ELR (cell line): ENCODE measurements around the gene UBE2QL1.

Experiments
- DNase-seq: peaks from one replicate; pipeline ENCODE4 v3.0.0-alpha.2; 2015; ENCODE audit warnings: low read depth

Gene UBE2QL1

DNA sequence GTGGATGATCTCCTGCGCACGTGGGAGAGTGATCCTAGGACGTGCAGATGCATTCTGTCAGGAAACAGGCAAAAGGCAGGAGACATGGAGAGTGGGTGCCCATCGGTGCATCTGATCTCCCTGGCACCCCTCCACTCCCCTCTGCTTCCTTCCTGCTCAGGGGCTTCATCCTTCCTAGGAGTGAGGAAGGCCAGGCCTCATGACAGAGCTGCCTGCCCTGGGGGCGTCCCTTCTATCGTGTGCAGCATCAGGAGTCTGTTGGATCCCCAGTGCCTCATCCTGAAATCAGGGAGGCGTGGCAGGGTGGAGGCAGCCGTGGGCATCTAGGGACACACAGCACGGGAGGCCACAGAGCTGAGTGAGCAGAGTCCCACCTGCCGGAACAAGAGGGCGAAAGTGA lies 30.1 kb downstream of the UBE2QL1 start:
- no peak for DNase-seq

DNA sequence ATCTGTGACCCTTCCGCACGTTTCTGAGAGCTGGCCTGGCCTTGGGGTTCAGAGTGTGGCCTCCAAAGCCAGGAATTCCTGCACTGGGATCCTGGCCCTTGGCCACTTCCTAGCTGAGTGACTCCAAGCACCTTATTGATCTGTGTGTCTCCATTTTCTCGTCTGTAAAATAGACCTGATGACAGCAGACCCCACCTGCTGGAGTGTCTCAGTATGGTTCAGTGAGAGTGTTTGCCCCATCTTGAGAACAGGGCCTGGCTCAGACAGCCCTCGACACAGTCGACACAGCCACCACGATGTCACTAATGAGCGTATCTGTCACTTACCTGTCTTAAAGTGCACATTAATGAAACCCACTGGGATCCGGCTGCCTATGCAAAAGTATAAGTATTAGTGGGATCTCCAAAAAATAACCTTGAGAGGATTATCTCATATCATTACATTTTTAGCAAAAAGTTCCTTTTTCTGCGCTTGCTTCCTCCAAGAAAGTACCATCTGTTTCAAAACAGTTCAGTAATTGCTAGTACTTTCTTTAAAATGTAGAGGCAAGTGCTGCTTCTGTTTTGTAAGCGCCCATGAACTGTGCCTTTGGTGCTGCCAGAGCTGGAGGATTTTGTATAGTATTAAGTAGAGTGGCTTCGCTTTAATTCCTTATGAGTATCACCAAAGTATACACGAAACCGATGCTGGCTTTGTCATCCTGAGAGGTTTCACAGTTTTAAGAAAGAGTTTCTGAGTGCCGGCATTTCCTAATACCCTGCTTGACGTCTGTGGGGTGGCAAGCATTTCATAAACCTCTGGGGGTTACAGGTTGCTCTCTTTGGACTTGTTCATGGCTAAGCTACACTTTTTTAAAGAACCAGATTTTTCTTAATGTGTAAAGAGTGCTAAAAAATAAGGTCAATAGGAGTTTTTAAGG lies 31.7 kb downstream of the UBE2QL1 start:
- no peak for DNase-seq

DNA sequence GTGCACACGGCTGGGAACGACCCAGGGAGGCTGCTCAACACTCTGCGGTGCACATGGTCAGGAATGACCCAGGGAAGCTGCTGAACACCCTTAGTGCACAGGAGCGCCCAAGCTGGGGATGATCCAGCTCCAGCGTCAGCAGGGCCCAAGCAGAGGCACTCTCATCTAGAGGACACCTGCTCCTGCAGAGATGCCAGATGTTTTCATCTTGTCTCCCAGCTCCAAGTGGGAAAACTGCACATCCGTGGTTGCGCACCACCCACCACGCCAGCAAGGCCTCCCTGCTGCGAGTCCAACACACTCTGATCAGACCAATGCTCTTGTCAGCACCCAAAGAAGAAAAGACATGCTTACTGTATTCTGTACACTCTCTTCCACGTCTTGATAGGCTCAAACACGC lies 34.1 kb downstream of the UBE2QL1 start:
- no peak for DNase-seq

DNA sequence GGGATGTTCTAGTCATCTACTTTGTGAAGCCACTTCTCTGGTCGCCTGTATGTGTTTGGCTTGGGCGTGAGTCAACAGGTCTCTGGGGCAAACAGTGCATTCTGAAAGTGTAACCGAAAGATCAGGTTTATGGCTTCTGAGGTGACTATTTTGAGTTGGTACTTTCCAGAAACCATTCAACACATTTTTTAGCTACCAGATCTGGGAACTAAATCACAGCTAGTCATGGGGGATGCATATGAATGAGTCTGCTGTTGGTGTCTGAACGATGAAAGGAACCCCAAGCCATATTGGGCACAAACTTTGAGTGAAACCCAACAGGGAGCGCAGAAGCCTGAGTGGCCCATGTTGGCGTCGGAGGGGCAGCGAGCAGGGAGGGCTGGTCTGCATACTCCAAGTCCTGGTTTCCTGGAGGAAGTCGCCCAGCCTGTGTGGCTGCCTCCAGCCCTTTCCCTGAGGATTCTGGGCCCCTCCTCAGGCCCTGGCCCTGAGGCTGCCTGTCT lies 35.3 kb downstream of the UBE2QL1 start:
- no peak for DNase-seq

DNA sequence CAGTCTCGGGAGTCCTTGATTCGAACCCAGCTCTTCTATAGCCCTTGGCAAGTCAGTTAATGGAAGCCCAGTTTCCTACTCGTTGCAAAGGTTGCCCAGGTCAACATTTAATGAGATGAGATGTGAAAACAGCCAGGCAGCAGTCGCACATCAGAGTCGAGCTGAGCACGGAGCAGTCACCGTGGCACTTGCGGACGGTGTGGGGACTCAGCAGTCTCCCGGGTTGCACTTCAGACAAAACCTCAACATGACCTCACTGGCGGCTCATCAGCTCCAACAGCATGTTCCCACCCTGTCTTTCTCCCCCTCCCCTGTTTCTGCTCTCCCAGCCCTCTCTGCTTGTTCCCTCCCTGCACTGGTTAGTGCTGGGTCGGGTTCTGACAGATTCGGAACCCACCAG lies 35.8 kb downstream of the UBE2QL1 start:
- DNase-seq = no peak

DNA sequence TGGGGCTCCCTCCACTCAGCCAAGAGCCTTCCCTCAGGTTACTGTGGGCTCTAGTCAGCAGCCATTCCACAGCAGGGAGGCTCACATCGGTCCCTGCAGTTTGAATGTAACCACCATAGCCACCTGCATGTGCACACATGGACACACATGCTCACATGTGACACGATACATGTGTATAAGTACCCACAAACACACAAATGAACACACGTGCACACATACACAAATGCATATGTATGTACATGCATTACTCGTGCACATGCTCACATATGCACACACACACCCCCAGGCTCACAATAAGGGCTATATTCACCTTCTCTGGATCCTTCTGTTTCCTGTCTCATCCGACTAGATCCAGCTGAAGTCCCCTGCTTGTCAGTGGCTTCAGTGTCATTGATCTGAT lies 36.2 kb downstream of the UBE2QL1 start:
- no peak for DNase-seq

DNA sequence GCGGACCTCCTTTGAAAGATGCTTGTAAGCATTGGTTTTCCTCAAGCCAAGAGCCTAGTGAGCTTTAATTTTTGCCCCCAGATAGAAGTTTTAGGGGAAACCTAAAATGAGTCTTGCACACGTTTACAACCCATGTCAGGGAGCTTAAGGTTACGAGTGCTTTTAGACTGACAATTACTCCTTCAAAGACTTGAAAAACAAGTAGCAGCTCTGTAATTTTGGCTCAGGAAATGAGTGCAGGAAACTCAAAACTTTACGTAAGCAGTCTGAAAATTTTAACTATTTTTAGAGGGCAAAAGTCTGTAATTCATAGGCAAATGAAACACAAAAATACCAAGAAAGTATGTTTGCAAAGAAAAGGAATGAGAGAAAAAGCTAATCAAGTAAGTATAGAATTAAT lies 36.8 kb downstream of the UBE2QL1 start:
- DNase-seq = no peak

DNA sequence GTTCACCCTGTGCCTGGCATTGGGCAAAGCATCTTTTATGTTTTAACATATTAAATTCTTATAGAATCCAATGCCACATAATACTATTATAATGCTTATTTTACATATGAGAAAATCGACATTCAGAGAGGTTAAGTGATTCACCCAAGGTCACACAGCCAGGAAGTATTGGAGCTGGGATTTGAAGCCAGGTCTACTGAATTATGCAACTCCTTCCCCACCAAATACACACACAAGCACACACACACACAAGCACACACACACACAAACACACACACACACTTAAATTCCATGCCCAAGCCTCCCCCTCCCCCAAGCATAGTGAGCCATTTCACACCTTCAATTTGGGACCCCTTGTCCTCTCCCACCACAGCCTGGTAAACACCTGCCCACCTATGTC lies 37.4 kb downstream of the UBE2QL1 start:
- DNase-seq = no peak

DNA sequence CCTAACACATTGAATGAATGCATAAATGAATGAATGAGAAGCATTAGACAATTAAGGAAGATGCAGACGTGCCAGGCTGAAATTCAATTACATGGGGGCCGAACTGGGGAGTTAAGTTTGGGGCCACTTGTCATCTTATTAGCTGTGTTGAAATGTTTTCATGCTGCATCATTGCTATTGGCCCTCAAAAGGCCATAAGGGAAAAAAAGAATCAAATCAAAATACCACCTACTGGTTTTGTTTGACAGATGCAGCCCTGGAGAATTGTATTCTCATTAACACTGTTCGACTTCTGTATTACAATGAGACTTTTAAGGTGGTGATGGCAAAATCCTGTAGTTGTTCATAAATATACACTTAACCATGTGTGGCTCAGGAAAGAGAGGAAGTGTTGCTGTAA lies 38.4 kb downstream of the UBE2QL1 start:
- no peak for DNase-seq

DNA sequence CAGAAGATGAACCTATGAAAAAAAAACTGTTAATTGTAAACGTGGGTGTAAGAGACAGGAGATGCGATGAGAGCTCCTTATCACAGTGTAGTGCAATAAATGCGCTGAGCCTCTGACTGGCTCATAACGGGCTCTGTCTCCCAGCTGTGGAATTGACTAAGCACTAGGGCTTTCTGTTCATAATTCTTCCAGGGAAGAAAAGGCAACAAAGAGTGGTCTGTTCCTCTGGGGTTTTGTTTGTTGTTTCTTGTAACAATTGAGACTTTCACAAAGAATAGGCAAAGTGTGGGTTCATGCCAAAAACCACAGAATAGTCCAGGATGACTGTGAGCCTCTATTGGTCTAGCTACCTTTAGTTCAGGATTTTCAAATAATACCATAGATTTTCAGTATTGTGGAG lies 39.4 kb downstream of the UBE2QL1 start:
- no peak for DNase-seq

DNA sequence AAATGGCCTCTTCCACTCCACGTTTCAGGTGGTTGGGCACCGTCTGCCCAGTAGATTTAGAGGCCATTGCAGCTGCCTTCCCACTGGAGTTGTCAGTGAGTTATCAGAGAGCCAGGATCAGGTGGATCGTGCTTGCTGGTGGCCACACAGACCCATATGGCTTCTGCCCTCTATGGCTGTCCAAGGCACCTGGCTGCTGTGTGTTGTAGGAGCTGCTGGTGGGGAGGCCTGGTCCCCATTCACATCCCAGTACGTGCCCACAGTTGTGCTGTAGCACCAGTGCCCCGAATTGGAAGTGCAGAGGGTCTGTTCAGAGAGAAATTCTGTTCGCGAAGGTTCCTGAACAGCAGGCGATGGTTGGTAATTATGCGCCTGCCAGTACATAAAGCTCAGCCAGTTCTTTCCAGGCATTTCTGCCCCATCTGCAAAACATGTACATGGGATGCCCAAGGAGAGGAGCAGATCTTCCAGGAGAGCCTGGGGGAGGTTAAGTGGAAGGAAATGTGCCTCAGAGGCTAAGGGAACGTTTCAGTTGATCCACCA lies 41.1 kb downstream of the UBE2QL1 start:
- no peak for DNase-seq

DNA sequence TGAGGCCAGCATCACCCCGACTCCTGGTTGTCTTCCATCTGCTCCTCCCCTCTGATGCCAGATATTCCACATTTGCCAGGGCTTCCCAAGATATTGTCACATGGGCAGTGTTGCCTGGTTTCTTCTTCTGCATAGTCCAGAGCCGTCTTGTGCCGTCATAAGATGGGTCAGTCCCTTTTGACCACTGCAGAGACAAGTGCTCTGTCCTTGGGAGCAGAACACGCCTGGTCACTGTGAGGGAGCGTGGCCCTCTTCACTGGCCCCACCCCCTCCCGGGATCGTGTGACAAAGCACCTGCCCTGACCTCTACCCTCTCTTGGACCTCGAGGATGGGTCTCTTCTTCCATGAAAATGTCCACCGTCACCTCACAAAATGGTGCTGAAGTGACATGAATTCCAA lies 41.6 kb downstream of the UBE2QL1 start:
- no peak for DNase-seq

DNA sequence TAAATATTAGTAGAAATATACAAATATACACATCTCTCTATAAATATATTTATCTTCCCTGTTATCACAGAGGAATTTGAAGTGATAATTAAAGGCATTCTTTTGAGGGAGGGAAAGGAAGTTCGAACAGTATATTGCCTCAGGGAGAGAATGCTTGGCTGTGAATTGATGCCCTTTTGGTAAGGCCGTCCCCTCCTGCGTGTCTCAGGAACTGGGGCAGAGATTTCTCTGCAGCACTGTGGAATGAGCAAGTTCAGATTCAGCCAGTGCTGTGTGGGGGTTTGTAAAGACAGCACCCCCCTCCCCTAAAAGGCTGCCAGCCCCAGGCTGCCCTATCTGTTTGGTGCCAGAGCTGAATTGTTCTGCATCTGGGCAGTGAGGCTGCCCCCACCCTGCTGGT lies 42.0 kb downstream of the UBE2QL1 start:
- DNase-seq = no peak

DNA sequence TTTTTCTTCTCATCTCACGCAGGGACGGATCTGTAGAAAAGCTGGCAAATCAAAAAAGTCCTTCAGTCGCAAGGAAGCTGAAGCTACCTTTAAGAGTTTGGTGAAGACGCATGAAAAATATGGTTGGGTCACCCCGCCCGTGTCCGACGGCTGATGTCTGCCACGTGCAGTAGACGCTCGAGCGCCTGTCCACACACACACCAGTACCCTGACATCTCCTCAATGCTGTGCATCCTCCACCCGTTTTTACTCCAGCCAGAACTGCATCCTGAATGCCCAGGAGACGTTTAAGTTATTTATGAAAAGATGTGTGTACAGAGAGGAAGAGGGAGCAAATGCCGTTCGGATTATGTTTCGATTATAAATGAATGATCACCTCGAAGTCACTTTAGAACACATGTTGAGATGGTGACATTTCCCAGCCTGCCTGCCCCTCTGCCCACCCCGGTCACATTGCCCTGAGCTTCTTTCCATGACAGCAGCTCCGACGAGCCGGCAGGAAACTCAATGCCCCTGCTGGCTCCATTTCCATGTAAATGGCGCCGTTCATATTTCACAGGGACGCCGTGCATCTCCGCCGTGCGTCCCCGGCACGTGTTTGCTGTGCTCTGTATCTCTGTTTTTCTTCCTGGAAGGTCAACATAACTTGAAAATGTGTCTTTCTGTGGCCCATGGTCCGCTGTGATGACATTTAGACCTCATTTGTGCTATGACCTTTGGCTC lies 42.7 kb downstream of the UBE2QL1 start:
- no peak for DNase-seq

DNA sequence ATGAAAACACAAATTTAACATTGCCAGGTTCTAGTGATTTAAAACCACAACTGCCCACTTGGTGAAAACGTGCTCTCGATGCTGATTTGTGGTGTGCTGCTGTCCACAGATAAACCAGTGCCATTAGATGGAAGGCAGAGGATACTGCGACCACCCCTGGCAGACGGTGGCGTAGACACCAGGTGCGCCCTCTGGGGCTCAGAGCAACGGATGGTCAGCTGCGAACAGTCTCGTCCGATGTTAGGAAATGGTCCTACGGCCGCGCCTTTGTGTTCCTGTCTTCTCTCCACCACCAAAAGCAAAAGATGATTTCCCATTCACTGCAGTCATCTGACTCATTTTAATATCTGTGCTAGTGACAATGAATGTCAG lies 43.2 kb downstream of the UBE2QL1 start:
- DNase-seq = no peak

DNA sequence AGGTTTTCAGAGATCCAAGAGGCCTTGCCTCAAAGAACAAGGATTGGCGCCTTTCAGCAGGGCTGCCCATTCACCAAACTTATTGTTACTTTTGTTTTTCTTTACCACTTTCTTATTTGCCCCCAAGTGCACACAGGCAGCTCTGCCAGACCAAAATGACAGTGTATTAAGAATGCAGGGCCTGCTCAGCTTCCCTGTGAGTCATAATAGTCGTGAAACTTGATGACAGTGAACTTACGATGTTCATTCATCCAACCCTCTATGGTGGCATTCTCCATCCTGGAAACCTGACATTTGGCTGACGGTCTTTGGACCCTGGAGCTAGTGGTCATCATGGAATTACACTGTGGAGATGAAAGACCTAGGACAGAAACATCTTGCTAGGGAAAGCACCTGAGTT lies 44.3 kb downstream of the UBE2QL1 start:
- DNase-seq = peak; percentile 3

DNA sequence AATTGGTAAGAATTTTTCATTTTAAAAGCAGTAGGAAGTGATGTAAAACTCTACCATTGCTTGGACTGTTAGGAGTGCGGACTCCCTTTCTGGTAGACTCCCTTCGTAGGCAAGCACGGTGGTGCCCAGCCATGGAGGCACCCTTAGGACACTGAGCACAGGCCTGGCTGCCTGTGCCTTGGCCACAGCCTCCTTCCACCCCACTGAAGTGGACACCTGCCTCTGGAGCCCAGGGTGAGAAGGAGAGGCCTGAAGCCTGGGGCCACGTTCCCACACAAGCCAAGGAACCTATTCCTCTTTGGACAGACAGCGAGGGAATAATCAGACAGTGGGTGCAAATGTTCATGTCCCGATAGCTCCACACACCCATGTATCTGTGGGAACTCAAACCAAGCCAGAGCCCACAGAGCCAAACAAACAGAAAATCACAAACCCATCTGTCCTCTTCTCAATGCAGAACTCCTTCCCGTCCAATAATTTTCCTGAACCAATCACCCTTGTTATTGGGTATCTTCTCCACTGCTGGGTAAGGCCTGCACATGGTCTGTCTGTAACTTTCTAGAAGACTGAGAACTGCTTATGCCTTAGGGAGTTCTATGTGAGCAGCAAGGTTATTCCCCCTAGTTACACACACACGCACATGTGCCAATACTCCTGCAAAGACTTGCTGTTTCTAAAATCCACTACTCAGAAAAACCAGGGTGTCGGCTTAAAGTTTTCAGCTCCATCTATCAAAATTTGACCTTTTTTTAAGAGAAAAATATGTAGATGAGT lies 45.2 kb downstream of the UBE2QL1 start:
- DNase-seq = no peak

DNA sequence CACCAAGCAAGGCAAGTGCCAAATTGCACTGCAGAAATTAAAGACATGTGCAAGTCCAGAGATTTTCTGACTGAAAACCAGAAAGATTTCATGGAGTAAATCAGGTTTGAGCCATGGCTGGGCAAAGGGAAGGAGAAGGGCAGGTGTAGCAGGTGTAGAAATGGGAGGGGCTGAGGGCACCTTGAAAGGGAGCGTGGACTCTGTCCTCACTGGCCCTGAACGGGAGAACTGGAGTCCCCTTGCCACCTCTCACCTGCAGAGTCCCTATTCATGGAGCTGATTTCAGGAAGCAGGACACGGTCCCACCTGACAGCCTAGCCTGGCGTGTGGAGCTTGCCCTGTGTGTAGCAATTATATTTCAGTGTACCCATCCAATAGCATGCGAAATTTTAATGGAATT lies 46.3 kb downstream of the UBE2QL1 start:
- no peak for DNase-seq

DNA sequence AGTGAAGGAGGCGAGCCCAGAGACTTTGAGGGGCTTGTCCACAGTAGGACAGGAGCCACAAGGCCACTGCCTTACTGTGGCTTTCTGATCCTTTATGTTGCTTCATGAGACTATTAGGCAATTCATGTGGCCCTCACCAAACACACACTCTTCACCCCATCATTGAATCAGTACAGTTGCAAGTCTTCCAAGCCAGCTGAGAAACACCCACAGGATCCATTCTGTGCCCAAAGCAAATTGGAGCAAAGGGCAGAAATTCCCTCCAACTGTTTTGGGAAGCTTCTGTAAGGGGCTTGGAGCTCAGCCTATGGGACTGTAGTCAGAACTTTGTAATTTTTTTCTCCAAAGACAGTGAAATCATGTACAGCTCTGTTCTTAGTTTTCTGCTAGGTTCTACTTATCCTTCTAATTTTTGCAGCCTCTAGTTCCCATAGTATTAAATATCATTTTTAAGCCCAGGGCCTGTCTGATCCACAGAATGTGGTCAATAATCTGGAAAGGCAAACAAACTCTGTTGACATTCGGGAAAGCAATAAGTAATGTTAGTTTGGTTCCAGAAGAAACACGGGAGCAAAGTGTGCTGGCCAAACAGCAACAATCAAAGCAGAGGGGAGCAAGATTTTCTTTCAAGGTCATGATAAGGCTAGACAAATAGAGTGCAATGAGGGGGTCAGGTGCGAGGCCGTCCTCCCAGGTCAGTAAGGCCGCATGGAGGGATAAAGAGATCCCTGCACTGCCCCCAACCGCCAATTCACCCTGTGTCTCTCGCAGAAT lies 47.0 kb downstream of the UBE2QL1 start:
- DNase-seq = no peak

DNA sequence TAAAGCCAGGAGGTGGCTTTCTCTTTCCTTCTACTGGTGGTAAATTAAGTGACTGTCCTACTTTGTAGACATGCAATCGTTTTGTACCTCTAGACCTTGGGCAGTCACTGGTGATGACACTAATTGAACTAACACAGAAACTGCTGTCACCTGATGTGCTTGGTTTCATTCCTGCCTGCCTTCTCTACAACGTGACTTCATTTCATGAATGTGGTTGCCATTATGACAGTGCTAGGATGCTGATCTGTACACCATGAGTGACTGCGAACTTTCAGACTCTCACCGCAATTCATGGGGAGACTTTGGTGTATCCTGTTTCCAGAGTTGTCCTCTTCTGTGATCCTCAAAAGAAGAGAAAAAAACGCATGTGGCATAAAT lies 47.5 kb downstream of the UBE2QL1 start:
- DNase-seq = no peak

DNA sequence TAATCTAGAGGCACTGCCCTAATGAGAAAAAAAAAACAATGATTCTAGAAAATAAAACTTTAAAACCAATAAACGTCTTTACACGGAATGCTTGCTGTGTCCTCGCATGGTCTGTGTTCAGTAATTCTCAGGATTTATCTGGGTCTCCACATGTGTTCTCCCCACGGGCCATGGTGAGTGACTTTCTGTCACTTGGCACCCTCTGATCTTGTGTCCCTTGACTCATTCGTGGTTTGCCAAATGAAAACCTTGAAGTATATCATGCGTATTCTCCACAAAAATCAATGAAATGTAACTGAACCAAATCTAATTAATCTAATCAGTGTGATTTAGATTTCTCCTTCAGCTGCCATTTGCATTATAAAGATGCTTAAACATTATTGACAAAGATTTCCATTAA lies 48.0 kb downstream of the UBE2QL1 start:
- DNase-seq = no peak

DNA sequence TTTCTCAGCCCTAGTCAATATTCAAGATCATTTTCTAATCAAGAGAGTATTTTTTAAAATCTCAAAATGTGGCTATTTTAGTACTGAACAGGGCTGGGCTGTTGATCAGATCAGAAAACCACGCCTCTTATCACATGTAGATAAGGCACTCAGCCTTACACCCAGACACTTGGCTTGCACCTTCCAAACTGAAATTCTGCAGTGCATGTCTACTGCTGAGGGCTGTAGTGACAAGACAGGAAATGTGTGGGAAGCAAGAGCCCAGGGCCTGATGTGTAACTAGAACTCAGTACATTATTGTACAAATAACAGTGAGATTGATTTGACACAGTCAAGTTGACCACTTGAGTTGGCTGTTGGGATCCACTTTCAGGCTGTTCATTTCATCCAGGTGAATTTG lies 48.6 kb downstream of the UBE2QL1 start:
- DNase-seq = no peak
